ENCODE measurements around the gene CCNO. TPM values are rescaled to one million over a fixed set of nuclear protein-coding genes. Genes with fewer than 3 reads are reported as not detected.

The CCNO gene
- total RNA-seq, result under 0.01 and 0.56 TPM in 2 replicates

GRCh38 chr5:55232985-55233928, at the start of gene CCNO:
CCNO (minus strand) TSS chr5:55233608; CDS start chr5:55233523, 85 bp downstream.

GRCh38 chr5:55226934-55227663, 6.3 kb downstream of the CCNO start, which contains the start of gene MCIDAS:
MCIDAS (minus strand) TSS chr5:55227315; CDS start chr5:55227138, 177 bp downstream.

Other genes starting within 250 kb of the CCNO start
- 42.3 and 338 TPM in 2 replicates for gene ESM1, start 248.0 kb downstream of the CCNO start, total RNA-seq
- gene GZMK, start 209.4 kb downstream of the CCNO start, total RNA-seq, result 0.28 and 1.2 TPM in 2 replicates
- gene GZMA, start 131.0 kb downstream of the CCNO start, total RNA-seq, result not detected in 2 replicates
- gene GPX8, start 73.4 kb downstream of the CCNO start, total RNA-seq, result 165 and 182 TPM in 2 replicates
- gene CDC20B, start 60.4 kb downstream of the CCNO start, total RNA-seq, result 0.19 and 0.56 TPM in 2 replicates
- not detected in 2 replicates for gene MCIDAS, start 6.3 kb downstream of the CCNO start, total RNA-seq
- 34.1 and 38.5 TPM in 2 replicates for gene DHX29, start 74.1 kb upstream of the CCNO start, total RNA-seq
- gene MTREX, start 74.4 kb upstream of the CCNO start, total RNA-seq, result 151 and 181 TPM in 2 replicates

Measured in regular cardiac myocyte (primary cell).